Erythroblast (primary cell): ENCODE measurements around the gene KIF5A.

Experiments
- GATA1 ChIP-seq: IDR thresholded peaks from 2 replicates; pipeline ENCODE4 v1.6.1; 2011; ENCODE audit warnings: low read depth, mild to moderate bottlenecking, control low read depth, low read length, moderate library complexity
- POLR2A ChIP-seq: IDR thresholded peaks from 2 replicates; pipeline ENCODE4 v1.6.1; 2011; ENCODE audit warnings: mild to moderate bottlenecking, low read length

DNA sequence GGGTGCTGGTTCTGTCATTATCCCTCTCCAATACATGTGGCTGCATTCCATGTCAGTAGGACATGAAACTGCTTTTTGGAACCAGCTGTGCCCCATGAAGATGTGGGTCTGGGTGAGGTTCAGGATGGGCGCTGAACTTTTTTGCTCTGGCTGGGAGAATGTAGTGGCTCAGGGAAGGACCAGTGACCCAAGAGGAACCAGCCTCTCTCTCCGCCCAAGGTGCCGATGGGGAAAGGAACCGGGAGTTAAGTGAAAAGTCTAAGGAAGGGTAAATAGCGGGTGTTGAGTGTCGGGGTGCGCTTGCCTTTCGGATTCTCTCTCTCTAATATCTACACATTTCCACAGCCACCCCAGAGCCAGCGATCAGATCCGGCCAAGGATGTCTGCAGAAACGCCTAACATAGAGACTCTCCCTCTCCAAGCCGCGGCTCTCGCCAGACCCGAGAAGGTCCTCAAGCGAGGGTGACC is 69.2 kb downstream of the KIF5A start:
- no peak for TF ChIP-seq GATA1
- no peak for TF ChIP-seq POLR2A
